Pancreas (tissue), 10 donors: Measurements from ENCODE around the gene CUL1. TPM values are rescaled to one million over a fixed set of nuclear protein-coding genes. Genes with fewer than 3 reads are reported as not detected.

Experiments
- ATAC-seq, 4 donors: fragments of 200-7000 bp; cut with Tn5 transposase; one replicate each; pipeline versions ENCODE4 v1.8.0 to v1.9.1; 2020; ENCODE audit warnings: mild to moderate bottlenecking in 4 of 4, moderate library complexity in 4 of 4
- DNase-seq, 6 donors: peaks; one replicate each; pipeline ENCODE4 v3.0.0-alpha.2; 2020
- FAIRE-seq: peaks from 2 replicates; lab custom pipeline; 2012; peaks lifted over from hg19 to GRCh38; lab: Jason Lieb, UNC
- H3K27ac ChIP-seq, 4 donors: fragments of 200-600 bp; sonication (generic); 1 replicate in 3 of 4; 2 replicates in 1 of 4; pipeline versions ENCODE4 v1.5.0 to v1.8.0; 2020
- H3K27me3 ChIP-seq, 4 donors: fragments of 200-600 bp; one replicate each; pipeline ENCODE4 v1.8.0; 2021
- H3K36me3 ChIP-seq, 3 donors: fragments of 200-600 bp; sonication (generic) in 1 of 3; one replicate each; pipeline versions ENCODE4 v1.5.0 to v1.8.0; 2020 to 2021
- H3K4me1 ChIP-seq, 3 donors: fragments of 200-600 bp; one replicate each; pipeline ENCODE4 v1.8.0; 2021
- H3K4me3 ChIP-seq, 4 donors: fragments of 200-600 bp; sonication (generic) in 2 of 4; one replicate each; pipeline versions ENCODE4 v1.5.0 to v1.8.0; 2020 to 2021
- H3K9me3 ChIP-seq, 4 donors: fragments of 200-600 bp; one replicate each; pipeline ENCODE4 v1.8.0; 2021
- WGBS, 2 donors: extraction: QIAGEN DNeasy Blood & Tissue Kit; methylation state at CpG; one replicate each; pipeline ENCODE4 v1.1.7; 2013; 5-methylcytosine and 5-hydroxymethylcytosine counted together
- intact Hi-C, 3 donors: fragments of 100-400 bp; cut with DNase I; formaldehyde crosslinking; loops; one replicate each; pipeline versions ENCODE4 v1.11.1 to v1.14.2; 2022
- polyA plus RNA-seq, 2 donors: library from polyadenylated mRNA; stranded (reverse); fragments of 200-250 nt; gene quantifications; one replicate each; pipeline ENCODE4 v1.2.3, GENCODE V29; 2013
- total RNA-seq, 6 donors: library from RNA; stranded (reverse); fragmentation: NEBNext Ultra II Directional in 4 of 6; extraction: Animal tissue kit (Norgen Biotek cat#: 25700) in 4 of 6; gene quantifications; one replicate each; pipeline versions ENCODE4 v1.2.1 to v1.2.4, GENCODE V29; 2021 to 2023
- TF ChIP-seq, protein P1 (sequence below), 4 donors: fragments of 200-600 bp; sonication (generic) in 3 of 4; IDR thresholded peaks; one replicate each; pipeline versions ENCODE4 v1.5.0 to v1.8.0; 2021; ENCODE audit warnings: antibody characterized with exemption in 4 of 4
- donor health status: healthy with polysubstance abuse.
- donor health status: DM: no; HTN: no; CAD: no; lungs with moderate emphysema.
- donor health status: DM: no; HTN: no; CAD: no.
- donor health status: control.
- donor health status: control.
- donor health status: Bipolar disorder and iron deficiency.
- donor health status: DM: yes; HTN: yes; CAD: no.
- donor health status: DM: no; HTN: no; CAD: no.
- donor health status: DM: no; HTN: no; CAD: no.
- donor health status: DM: yes; HTN: yes; CAD: no.

The CUL1 gene
- total and polyA plus RNA-seq, 8 donors = 8.9 to 19.2 (median 12.9) TPM

- H3K27me3 ChIP-seq = no peaks in the 10 kb centered on the region
- DNase-seq (no peak), FAIRE-seq (no peak), ATAC-seq (no peak)
- no peaks in the 10 kb centered on the region for H3K9me3 ChIP-seq
- H3K36me3 ChIP-seq = peaks cover 0 to 4% (median 0%) of the 10 kb centered on the region in 3 donors
- H3K4me1 ChIP-seq = no peaks in the 10 kb centered on the region
- 96% methylated on average over 12 of the region's 12 CpGs for WGBS, 2 donors
- intact Hi-C loops = no loop called here
- H3K4me3 ChIP-seq = no peak overlapping the region
- H3K27ac ChIP-seq = no peak overlapping the region
- TF ChIP-seq, protein P1, sequence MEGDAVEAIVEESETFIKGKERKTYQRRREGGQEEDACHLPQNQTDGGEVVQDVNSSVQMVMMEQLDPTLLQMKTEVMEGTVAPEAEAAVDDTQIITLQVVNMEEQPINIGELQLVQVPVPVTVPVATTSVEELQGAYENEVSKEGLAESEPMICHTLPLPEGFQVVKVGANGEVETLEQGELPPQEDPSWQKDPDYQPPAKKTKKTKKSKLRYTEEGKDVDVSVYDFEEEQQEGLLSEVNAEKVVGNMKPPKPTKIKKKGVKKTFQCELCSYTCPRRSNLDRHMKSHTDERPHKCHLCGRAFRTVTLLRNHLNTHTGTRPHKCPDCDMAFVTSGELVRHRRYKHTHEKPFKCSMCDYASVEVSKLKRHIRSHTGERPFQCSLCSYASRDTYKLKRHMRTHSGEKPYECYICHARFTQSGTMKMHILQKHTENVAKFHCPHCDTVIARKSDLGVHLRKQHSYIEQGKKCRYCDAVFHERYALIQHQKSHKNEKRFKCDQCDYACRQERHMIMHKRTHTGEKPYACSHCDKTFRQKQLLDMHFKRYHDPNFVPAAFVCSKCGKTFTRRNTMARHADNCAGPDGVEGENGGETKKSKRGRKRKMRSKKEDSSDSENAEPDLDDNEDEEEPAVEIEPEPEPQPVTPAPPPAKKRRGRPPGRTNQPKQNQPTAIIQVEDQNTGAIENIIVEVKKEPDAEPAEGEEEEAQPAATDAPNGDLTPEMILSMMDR (IDR thresholded peaks at IDR 0.05) = no peak
Measured at GRCh38 chr7:148761499-148762278, 63.0 kb downstream of the CUL1 start.

- Histone ChIP-seq H3K4me3 (no peak overlapping the region), H3K27me3 (no peaks in the 10 kb centered on the region), H3K27ac (no peak overlapping the region), H3K9me3 (no peaks in the 10 kb centered on the region), H3K36me3 (peaks cover 0 to 20% (median 0%) of the 10 kb centered on the region in 3 donors), H3K4me1 (no peaks in the 10 kb centered on the region)
- DNase-seq = no peak
- TF ChIP-seq, protein P1 (IDR thresholded peaks at IDR 0.05) = no peak
- no peak for ATAC-seq
- no peak for FAIRE-seq
- intact Hi-C loops = no loop called here
Measured at GRCh38 chr7:148763622-148764021, 64.9 kb downstream of the CUL1 start.

DNA sequence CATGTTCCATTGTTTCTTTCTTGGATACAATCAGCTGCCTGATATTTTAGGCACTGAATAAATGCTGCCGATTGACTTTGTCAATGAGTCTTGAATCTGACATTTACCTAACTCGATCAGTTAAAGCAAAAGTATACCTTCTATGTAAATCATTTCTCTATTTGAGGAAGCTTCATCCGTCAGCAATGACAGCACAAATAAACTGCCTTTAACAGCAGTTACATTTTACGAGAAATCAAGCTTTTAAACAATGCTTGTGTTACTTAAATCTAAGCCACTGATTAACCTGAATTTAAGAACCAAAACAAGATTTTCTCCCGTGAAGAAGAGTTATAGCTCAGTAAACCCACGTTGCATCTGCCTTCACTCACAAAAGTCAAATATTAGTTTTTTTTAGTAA, 71.3 kb downstream of the CUL1 start:
- no peak overlapping the region for H3K4me3 ChIP-seq
- peaks cover 0 to 53% (median 0%) of the 10 kb centered on the region in 3 donors for H3K36me3 ChIP-seq
- ATAC-seq (no peak), FAIRE-seq (no peak), DNase-seq (no peak)
- H3K27me3 ChIP-seq = no peaks in the 10 kb centered on the region
- TF ChIP-seq, protein P1 (IDR thresholded peaks at IDR 0.05) = no peak
- H3K9me3 ChIP-seq = no peaks in the 10 kb centered on the region
- 58 to 62% methylated on average over 6 of the region's 6 CpGs for WGBS, 2 donors
- H3K4me1 ChIP-seq = no peaks in the 10 kb centered on the region
- H3K27ac ChIP-seq = no peak overlapping the region
- intact Hi-C loops = no loop called here

DNA sequence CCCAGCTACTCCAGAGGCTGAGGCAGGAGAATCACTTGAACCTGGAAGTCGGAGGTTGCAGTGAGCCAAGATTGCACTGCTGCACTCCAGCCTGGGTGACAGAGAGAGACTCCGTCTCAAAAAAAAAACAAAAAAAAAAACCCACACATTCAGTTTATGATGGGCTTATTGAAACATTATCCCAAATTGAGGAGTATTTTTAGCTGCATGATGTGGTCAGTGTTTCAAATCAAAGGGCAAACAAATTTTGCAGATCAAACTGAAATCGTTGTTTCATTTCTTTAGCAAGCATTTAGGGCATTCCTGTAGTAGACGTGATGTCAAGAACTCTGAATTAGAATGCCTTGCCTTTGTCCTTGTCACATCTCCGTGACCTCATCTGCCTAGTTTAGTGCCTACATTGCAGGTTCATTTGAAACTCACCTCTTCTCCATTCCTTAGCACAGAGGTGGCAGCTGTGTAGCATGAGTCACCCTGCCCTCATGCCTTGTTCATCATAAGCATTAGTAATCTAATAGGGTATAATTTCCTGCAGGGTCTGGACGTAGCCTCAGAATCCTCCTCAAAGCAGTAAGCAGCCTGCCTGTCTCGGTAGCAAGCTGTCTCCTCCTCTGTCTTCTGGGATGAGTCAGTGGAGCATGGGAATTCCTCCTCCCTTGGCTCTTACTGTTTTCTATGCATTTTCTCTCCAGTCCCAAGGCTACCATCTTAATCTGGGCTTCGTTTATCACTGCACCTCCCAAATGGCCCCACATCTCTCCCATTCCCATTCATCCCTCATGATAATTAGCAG, 73.8 kb downstream of the CUL1 start:
- DNase-seq (no peak), ATAC-seq (no peak), FAIRE-seq (no peak)
- H3K27me3 ChIP-seq = no peaks in the 10 kb centered on the region
- no peaks in the 10 kb centered on the region for H3K9me3 ChIP-seq
- no peak overlapping the region for H3K4me3 ChIP-seq
- TF ChIP-seq, protein P1 (IDR thresholded peaks at IDR 0.05) = no peak
- no peak overlapping the region for H3K27ac ChIP-seq
- H3K36me3 ChIP-seq = peaks cover 0 to 43% (median 0%) of the 10 kb centered on the region in 3 donors
- intact Hi-C loops = no loop called here
- H3K4me1 ChIP-seq = no peaks in the 10 kb centered on the region
- 90 to 94% methylated on average over 8 of the region's 8 CpGs for WGBS, 2 donors
